Suprapubic skin (tissue), 4 donors: ENCODE data around the gene BCL7C. TPM values are rescaled to one million over a fixed set of nuclear protein-coding genes. Genes with fewer than 3 reads are reported as not detected.

Source experiments
- DNase-seq, 2 donors: peaks; one replicate each; pipeline ENCODE4 v3.0.0-alpha.2; 2019; ENCODE audit warnings: low spot score in 2 of 2
- H3K27ac ChIP-seq: fragments of 200-600 bp; sonication (generic); one replicate; pipeline ENCODE4 v1.5.1; 2019
- H3K27me3 ChIP-seq: fragments of 200-600 bp; sonication (generic); one replicate; pipeline ENCODE4 v1.5.1; 2019
- H3K36me3 ChIP-seq: fragments of 200-600 bp; sonication (generic); one replicate; pipeline ENCODE4 v1.5.1; 2019
- H3K4me1 ChIP-seq: fragments of 200-600 bp; sonication (generic); one replicate; pipeline ENCODE4 v1.5.1; 2019
- H3K4me3 ChIP-seq: fragments of 200-600 bp; sonication (generic); one replicate; pipeline ENCODE4 v1.5.1; 2019; ENCODE audit warnings: mild to moderate bottlenecking
- H3K9me3 ChIP-seq: fragments of 200-600 bp; sonication (generic); one replicate; pipeline ENCODE4 v1.5.1; 2019
- EP300 ChIP-seq: sonication (generic); formaldehyde crosslinking; IDR thresholded peaks from one replicate; pipeline ENCODE4 v1.6.1; 2017; ENCODE audit warnings: antibody characterized with exemption
- POLR2A ChIP-seq, 2 donors: fragments of 450-650 bp; IDR thresholded peaks; one replicate each; pipeline ENCODE4 v1.6.1; 2017; ENCODE audit warnings: antibody characterized with exemption in 2 of 2, mild to moderate bottlenecking in 2 of 2, moderate library complexity in 2 of 2
- POLR2AphosphoS5 ChIP-seq, 3 donors: sonication (generic); formaldehyde crosslinking; IDR thresholded peaks; one replicate each; pipeline ENCODE4 v1.6.1; 2017; ENCODE audit warnings: antibody characterized with exemption in 3 of 3
- WGBS: methylation state at CpG from one replicate; pipeline ENCODE4 v1.1.5; 2018; 5-methylcytosine and 5-hydroxymethylcytosine counted together
- total RNA-seq, 4 donors: library from RNA; depleted of rRNA; stranded (reverse); fragments of >200 nt; gene quantifications; one replicate each; pipeline ENCODE4 v1.1.0, GENCODE V29; 2016
- TF ChIP-seq, protein P1 (sequence below), 2 donors: fragments of 200-600 bp in 1 of 2; fragments of 450-650 bp in 1 of 2; sonication (generic) in 1 of 2; IDR thresholded peaks; one replicate each; pipeline ENCODE4 v1.5.1; 2016 to 2019; ENCODE audit warnings: antibody characterized with exemption in 2 of 2, mild to moderate bottlenecking in 1 of 2, moderate library complexity in 1 of 2

Gene BCL7C
- total RNA-seq, 4 donors from 2014 or later, result 32.3 to 47.2 (median 43.9) TPM

DNA sequence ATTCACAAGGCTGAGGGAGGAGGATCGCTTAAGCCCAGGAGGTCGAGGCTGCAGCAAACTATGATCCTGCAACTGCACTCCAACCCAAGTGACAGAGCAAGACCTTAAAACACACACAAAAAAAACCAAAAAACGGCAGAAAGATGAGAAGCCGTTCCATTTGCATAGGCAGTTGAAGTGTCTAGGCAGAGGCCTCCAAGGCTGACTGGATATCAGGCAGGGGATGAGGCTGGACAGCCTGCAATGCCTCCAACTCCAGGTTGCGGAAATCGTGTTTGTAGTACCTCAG, 27.5 kb upstream of the BCL7C start:
- no peak for DNase-seq
- 21% methylated on average over 6 of the region's 6 CpGs for WGBS
- H3K27ac ChIP-seq, result peak overlapping the region; percentile 93
- H3K36me3 ChIP-seq, result peaks cover 8% of the 10 kb centered on the region
- TF ChIP-seq POLR2A (IDR thresholded peaks at IDR 0.05), result no peak
- no peak for TF ChIP-seq EP300
- TF ChIP-seq, protein P1, sequence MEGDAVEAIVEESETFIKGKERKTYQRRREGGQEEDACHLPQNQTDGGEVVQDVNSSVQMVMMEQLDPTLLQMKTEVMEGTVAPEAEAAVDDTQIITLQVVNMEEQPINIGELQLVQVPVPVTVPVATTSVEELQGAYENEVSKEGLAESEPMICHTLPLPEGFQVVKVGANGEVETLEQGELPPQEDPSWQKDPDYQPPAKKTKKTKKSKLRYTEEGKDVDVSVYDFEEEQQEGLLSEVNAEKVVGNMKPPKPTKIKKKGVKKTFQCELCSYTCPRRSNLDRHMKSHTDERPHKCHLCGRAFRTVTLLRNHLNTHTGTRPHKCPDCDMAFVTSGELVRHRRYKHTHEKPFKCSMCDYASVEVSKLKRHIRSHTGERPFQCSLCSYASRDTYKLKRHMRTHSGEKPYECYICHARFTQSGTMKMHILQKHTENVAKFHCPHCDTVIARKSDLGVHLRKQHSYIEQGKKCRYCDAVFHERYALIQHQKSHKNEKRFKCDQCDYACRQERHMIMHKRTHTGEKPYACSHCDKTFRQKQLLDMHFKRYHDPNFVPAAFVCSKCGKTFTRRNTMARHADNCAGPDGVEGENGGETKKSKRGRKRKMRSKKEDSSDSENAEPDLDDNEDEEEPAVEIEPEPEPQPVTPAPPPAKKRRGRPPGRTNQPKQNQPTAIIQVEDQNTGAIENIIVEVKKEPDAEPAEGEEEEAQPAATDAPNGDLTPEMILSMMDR (IDR thresholded peaks at IDR 0.05), result no peak
- no peak for TF ChIP-seq POLR2AphosphoS5 (IDR thresholded peaks at IDR 0.05)
- H3K4me1 ChIP-seq, result peaks cover 26% of the 10 kb centered on the region
- peak overlapping the region; percentile 73 for H3K4me3 ChIP-seq
- no peaks in the 10 kb centered on the region for H3K27me3 ChIP-seq
- no peaks in the 10 kb centered on the region for H3K9me3 ChIP-seq

DNA sequence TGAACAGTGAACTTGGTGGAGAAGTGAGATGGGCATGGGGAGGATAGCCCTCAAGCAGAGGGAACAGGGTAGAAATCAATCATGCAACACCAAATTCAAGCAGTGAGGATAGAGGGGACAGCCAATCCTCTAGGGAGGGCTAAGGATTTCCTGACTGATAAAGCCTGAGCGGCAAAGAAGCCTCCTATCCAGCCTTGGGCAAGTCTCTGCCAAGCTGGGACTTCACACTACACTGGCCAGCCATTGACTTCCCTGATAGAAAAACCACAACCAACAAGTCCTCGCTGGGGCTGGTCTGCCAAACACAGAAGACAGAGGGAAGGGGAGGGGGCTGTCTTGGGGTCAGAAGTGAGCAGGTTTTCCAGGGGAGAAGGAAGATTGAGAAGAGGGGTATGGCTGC, 27.0 kb upstream of the BCL7C start:
- no peak for DNase-seq
- H3K4me3 ChIP-seq, result no peak overlapping the region
- TF ChIP-seq EP300 (no peak), POLR2AphosphoS5 (IDR thresholded peaks at IDR 0.05) (no peak), POLR2A (IDR thresholded peaks at IDR 0.05) (no peak)
- TF ChIP-seq, protein P1 (IDR thresholded peaks at IDR 0.05), result no peak
- H3K27ac ChIP-seq, result no peak overlapping the region
- H3K4me1 ChIP-seq, result peaks cover 26% of the 10 kb centered on the region
- no peaks in the 10 kb centered on the region for H3K27me3 ChIP-seq
- H3K36me3 ChIP-seq, result peaks cover 3% of the 10 kb centered on the region
- H3K9me3 ChIP-seq, result no peaks in the 10 kb centered on the region
- 75% methylated on average over 2 of the region's 2 CpGs for WGBS

DNA sequence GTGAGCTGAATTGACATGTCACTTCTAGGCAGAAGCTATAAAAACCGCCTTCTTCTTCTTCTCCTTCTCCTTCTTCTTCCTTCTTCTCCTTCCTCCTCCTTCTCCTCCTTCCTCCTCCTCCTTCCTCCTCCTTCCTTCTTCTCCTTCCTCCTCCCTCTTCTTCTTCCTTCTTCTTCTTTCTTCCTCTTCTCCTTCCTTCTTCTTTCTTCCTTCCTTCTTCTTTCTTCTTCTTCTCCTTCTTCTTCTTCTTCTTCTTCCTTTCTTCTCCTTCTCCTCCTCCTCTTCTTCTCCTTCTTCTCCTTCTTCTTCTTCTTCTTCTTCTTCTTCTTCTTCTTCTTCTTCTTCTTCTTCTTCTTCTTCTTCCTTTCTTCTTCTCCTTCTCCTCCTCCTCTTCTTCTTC, 24.7 kb upstream of the BCL7C start:
- no peaks in the 10 kb centered on the region for H3K27me3 ChIP-seq
- H3K9me3 ChIP-seq, result no peaks in the 10 kb centered on the region
- H3K27ac ChIP-seq, result no peak overlapping the region
- DNase-seq, result no peak
- H3K4me1 ChIP-seq, result peaks cover 8% of the 10 kb centered on the region
- H3K4me3 ChIP-seq, result no peak overlapping the region
- 84% methylated on average over 1 of the region's 1 CpG for WGBS
- TF ChIP-seq POLR2A (IDR thresholded peaks at IDR 0.05) (no peak), EP300 (no peak), POLR2AphosphoS5 (IDR thresholded peaks at IDR 0.05) (no peak)
- TF ChIP-seq, protein P1 (IDR thresholded peaks at IDR 0.05), result no peak
- no peaks in the 10 kb centered on the region for H3K36me3 ChIP-seq

DNA sequence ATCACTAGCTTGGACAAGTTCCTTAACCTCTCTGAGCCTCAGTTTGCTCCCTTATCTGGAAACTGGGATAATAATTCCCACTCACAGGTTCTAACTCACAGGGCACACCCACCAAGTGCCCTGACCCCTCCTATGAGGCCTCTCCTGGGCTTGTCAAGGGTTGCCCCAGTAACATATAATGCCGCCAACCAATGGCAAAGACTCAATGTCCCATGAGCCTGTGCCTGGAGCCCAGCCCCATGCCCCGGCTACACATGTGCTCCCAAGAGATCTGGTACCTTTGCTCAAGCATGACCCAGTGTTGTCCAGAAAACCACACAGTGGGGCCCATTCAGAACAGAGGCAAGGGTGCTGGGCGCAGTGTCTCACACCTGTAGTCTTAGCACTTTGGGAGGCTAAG, 21.0 kb upstream of the BCL7C start:
- Histone ChIP-seq H3K27me3 (no peaks in the 10 kb centered on the region), H3K9me3 (no peaks in the 10 kb centered on the region), H3K36me3 (no peaks in the 10 kb centered on the region), H3K4me3 (no peak overlapping the region), H3K4me1 (peaks cover 5% of the 10 kb centered on the region), H3K27ac (no peak overlapping the region)
- no peak for TF ChIP-seq POLR2AphosphoS5 (IDR thresholded peaks at IDR 0.05)
- TF ChIP-seq POLR2A (IDR thresholded peaks at IDR 0.05), result no peak
- TF ChIP-seq EP300, result no peak
- TF ChIP-seq, protein P1 (IDR thresholded peaks at IDR 0.05), result no peak
- no peak for DNase-seq
- WGBS, result 77% methylated on average over 3 of the region's 3 CpGs

DNA sequence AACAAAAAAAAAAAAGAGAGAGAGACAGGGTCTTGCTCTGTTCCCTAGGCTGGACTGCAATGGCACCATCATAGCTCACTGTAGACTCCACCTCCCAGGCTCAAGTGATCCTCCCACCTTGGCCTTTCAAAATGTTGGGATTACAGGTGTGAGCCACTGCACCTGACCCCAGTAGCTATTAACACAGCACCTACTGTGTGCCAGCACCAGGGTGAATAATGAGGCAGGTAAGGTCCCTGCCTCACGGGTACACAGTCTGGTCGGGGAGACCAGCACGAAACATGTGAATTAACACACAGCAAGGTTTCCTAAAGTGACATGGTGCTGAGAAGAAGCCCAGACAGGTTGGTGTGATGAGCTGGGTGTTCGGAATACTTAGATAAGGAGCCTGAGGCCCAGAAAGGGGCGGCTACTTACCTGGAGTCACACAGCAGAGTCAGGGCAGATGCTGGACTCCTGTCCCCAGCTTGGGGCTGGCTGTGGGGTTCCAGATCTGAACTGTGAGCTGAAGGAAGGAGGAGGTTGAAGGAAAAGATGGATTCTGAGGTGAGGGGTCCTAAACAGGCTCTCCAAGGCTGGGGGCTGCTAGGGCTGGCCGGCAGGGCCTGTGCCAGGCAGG, 19.0 kb upstream of the BCL7C start:
- Histone ChIP-seq H3K27me3 (no peaks in the 10 kb centered on the region), H3K27ac (no peak overlapping the region), H3K36me3 (no peaks in the 10 kb centered on the region), H3K4me3 (no peak overlapping the region), H3K4me1 (peaks cover 5% of the 10 kb centered on the region), H3K9me3 (no peaks in the 10 kb centered on the region)
- WGBS, result 91% methylated on average over 6 of the region's 6 CpGs
- no peak for DNase-seq
- no peak for TF ChIP-seq EP300
- no peak for TF ChIP-seq POLR2AphosphoS5 (IDR thresholded peaks at IDR 0.05)
- TF ChIP-seq, protein P1 (IDR thresholded peaks at IDR 0.05), result no peak
- no peak for TF ChIP-seq POLR2A (IDR thresholded peaks at IDR 0.05)
